Natural killer cell treated with Interleukin-12 subunit alpha and Interleukin-12 subunit beta and Interleukin-15 and Interleukin-18, amount 100 ng/mL, for 72 hours (primary cell): ENCODE results near the gene PLB1. TPM values are rescaled to one million over a fixed set of nuclear protein-coding genes. Genes with fewer than 3 reads are reported as not detected.
A peak's percentile ranks its signal among the peaks of the same experiment; 100 is the strongest.

Experiments
- ATAC-seq, 2 donors: fragments of 150-1000 bp; cut with Tn5 transposase in 1 of 2; sonication (Bioruptor Pico), chemical (Tn5 transposase) in 1 of 2; 2 replicates each; pipeline ENCODE4 v1.10.0; 2021
- DNase-seq: peaks from one replicate; pipeline ENCODE4 v3.0.0; 2022; ENCODE audit warnings: low spot score
- H3K27ac Mint-ChIP-seq, 2 donors: 1 replicate in 1 of 2; 2 replicates in 1 of 2; pipeline ENCODE4 v1.8.0; 2022; ENCODE audit warnings: mixed read lengths in 2 of 2, mild to moderate bottlenecking in 1 of 2, moderate library complexity in 1 of 2
- H3K27me3 Mint-ChIP-seq, 2 donors: 1 replicate in 1 of 2; 2 replicates in 1 of 2; pipeline ENCODE4 v1.8.0; 2022; ENCODE audit warnings: mixed read lengths in 2 of 2
- H3K36me3 Mint-ChIP-seq: one replicate; pipeline ENCODE4 v1.8.0; 2022; ENCODE audit warnings: mixed read lengths
- H3K4me1 Mint-ChIP-seq, 2 donors: 1 replicate in 1 of 2; 2 replicates in 1 of 2; pipeline ENCODE4 v1.8.0; 2022; ENCODE audit warnings: low read depth in 2 of 2, mixed read lengths in 2 of 2, mild to moderate bottlenecking in 1 of 2
- H3K4me3 Mint-ChIP-seq: one replicate; pipeline ENCODE4 v1.8.0; 2022; ENCODE audit warnings: mixed read lengths
- H3K9me3 Mint-ChIP-seq: 2 replicates; pipeline ENCODE4 v1.8.0; 2022; ENCODE audit warnings: mixed read lengths
- total RNA-seq, 2 donors: library from RNA; stranded (reverse); gene quantifications; one replicate each; pipeline ENCODE4 v1.2.3, GENCODE V29; 2022

Gene PLB1
- total RNA-seq, 2 donors from 2014 or later = 0.88 to 0.98 TPM

GRCh38 chr2:28607730-28608499 lies 112.1 kb downstream of the PLB1 start:
- no peak for ATAC-seq
- Mint-ChIP-seq H3K9me3 (no peaks in the 10 kb centered on the region), H3K36me3 (no peaks in the 10 kb centered on the region), H3K4me1 (peaks cover 17 to 22% of the 10 kb centered on the region in 2 donors), H3K27ac (peak overlapping the region in 1 of 2 donors; percentile 53), H3K4me3 (no peak overlapping the region), H3K27me3 (peaks cover 0 to 2% of the 10 kb centered on the region in 2 donors)
- no peak for DNase-seq

- ATAC-seq (no peak), DNase-seq (no peak)
- peak overlapping the region in 1 of 2 donors; percentile 12 for H3K27ac Mint-ChIP-seq
- H3K4me1 Mint-ChIP-seq = peaks cover 13 to 16% of the 10 kb centered on the region in 2 donors
- H3K9me3 Mint-ChIP-seq = no peaks in the 10 kb centered on the region
- peaks cover 0 to 2% of the 10 kb centered on the region in 2 donors for H3K27me3 Mint-ChIP-seq
- no peaks in the 10 kb centered on the region for H3K36me3 Mint-ChIP-seq
- no peak overlapping the region for H3K4me3 Mint-ChIP-seq
These were observed 112.9 kb downstream of the PLB1 start for GRCh38 chr2:28608500-28609424.

- H3K27ac Mint-ChIP-seq = peak overlapping the region in 1 of 2 donors; percentile 18
- H3K27me3 Mint-ChIP-seq = peaks cover 0 to 2% of the 10 kb centered on the region in 2 donors
- no peak overlapping the region for H3K4me3 Mint-ChIP-seq
- no peaks in the 10 kb centered on the region for H3K36me3 Mint-ChIP-seq
- no peak for DNase-seq
- H3K4me1 Mint-ChIP-seq = peaks cover 13 to 16% of the 10 kb centered on the region in 2 donors
- peak; percentile 72 to 73 for ATAC-seq
- no peaks in the 10 kb centered on the region for H3K9me3 Mint-ChIP-seq
These were observed 114.8 kb downstream of the PLB1 start for GRCh38 chr2:28610583-28611201.

- DNase-seq (no peak), ATAC-seq (no peak)
- peaks cover 13 to 17% of the 10 kb centered on the region in 2 donors for H3K4me1 Mint-ChIP-seq
- no peak overlapping the region for H3K27ac Mint-ChIP-seq
- no peaks in the 10 kb centered on the region for H3K36me3 Mint-ChIP-seq
- peaks cover 0 to 2% of the 10 kb centered on the region in 2 donors for H3K27me3 Mint-ChIP-seq
- no peaks in the 10 kb centered on the region for H3K9me3 Mint-ChIP-seq
- no peak overlapping the region for H3K4me3 Mint-ChIP-seq
These were observed 116.4 kb downstream of the PLB1 start for GRCh38 chr2:28612131-28612812.

GRCh38 chr2:28613186-28613585 lies 117.3 kb downstream of the PLB1 start:
- Mint-ChIP-seq H3K4me3 (no peak overlapping the region), H3K36me3 (no peaks in the 10 kb centered on the region), H3K9me3 (no peaks in the 10 kb centered on the region), H3K27me3 (peaks cover 0 to 2% of the 10 kb centered on the region in 2 donors), H3K4me1 (peaks cover 13 to 24% of the 10 kb centered on the region in 2 donors), H3K27ac (no peak overlapping the region)
- DNase-seq (no peak), ATAC-seq (no peak)

- no peaks in the 10 kb centered on the region for H3K9me3 Mint-ChIP-seq
- ATAC-seq (no peak), DNase-seq (no peak)
- peaks cover 13 to 28% of the 10 kb centered on the region in 2 donors for H3K4me1 Mint-ChIP-seq
- no peak overlapping the region for H3K27ac Mint-ChIP-seq
- no peak overlapping the region for H3K4me3 Mint-ChIP-seq
- no peaks in the 10 kb centered on the region for H3K36me3 Mint-ChIP-seq
- H3K27me3 Mint-ChIP-seq = peaks cover 0 to 2% of the 10 kb centered on the region in 2 donors
These were observed 118.0 kb downstream of the PLB1 start for GRCh38 chr2:28613633-28614501.

- ATAC-seq (no peak), DNase-seq (no peak)
- Mint-ChIP-seq H3K27me3 (peaks cover 0 to 2% of the 10 kb centered on the region in 2 donors), H3K36me3 (no peaks in the 10 kb centered on the region), H3K4me1 (peaks cover 25 to 37% of the 10 kb centered on the region in 2 donors), H3K4me3 (no peak overlapping the region), H3K9me3 (no peaks in the 10 kb centered on the region), H3K27ac (no peak overlapping the region)
These were observed 119.8 kb downstream of the PLB1 start for GRCh38 chr2:28615706-28616105.

GRCh38 chr2:28616396-28616999 lies 120.6 kb downstream of the PLB1 start:
- no peak overlapping the region for H3K27ac Mint-ChIP-seq
- ATAC-seq (no peak), DNase-seq (no peak)
- no peaks in the 10 kb centered on the region for H3K36me3 Mint-ChIP-seq
- H3K4me3 Mint-ChIP-seq = no peak overlapping the region
- peaks cover 0 to under 1% of the 10 kb centered on the region in 2 donors for H3K27me3 Mint-ChIP-seq
- peaks cover 25 to 37% of the 10 kb centered on the region in 2 donors for H3K4me1 Mint-ChIP-seq
- H3K9me3 Mint-ChIP-seq = no peaks in the 10 kb centered on the region

- Mint-ChIP-seq H3K4me1 (peaks cover 34 to 45% of the 10 kb centered on the region in 2 donors), H3K27me3 (no peaks in the 10 kb centered on the region), H3K4me3 (no peak overlapping the region), H3K36me3 (no peaks in the 10 kb centered on the region), H3K27ac (no peak overlapping the region), H3K9me3 (no peaks in the 10 kb centered on the region)
- DNase-seq = no peak
- ATAC-seq = no peak
These were observed 121.8 kb downstream of the PLB1 start for GRCh38 chr2:28617502-28618184.

GRCh38 chr2:28618221-28619141 lies 122.6 kb downstream of the PLB1 start:
- Mint-ChIP-seq H3K4me1 (peaks cover 39 to 52% of the 10 kb centered on the region in 2 donors), H3K9me3 (no peaks in the 10 kb centered on the region), H3K36me3 (no peaks in the 10 kb centered on the region), H3K4me3 (no peak overlapping the region), H3K27me3 (no peaks in the 10 kb centered on the region), H3K27ac (peak overlapping the region in 1 of 2 donors; percentile 95)
- ATAC-seq = no peak
- DNase-seq = no peak
